Activated CD8-positive, alpha-beta memory T cell treated with anti-CD3 and anti-CD28 coated beads, Interleukin-2, amount 50 U/mL, for 1 hour (primary cell): ENCODE data around the gene COX19.
"Not testable (repeated sequence)": the region's sequence is repeated elsewhere in the genome, so short reads cannot be mapped to it uniquely, and the experiment has no call there.

ENCODE experiments used
- DNase-seq: peaks from one replicate; pipeline ENCODE4 v3.0.0-alpha.2; 2020; ENCODE audit errors: extremely low read depth

Gene COX19

DNA sequence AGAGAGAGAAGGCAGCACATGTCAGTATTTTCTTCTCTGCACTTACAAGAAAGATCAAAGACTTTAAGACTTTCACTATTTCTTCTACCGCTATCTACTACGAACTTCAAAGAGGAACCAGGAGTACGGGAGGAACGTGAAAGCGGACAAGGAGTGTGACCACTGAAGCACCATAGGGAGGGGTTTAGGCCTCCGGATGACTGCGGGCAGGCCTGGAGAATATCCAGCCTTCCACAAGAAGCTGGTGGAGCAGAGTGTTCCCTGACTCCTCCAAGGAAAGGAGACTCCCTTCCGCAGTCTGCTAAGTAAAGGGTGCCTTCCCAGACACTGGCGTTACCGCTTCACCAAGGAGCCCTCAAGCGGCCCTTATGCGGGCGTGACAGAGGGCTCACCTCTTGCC, 14.4 kb downstream of the COX19 start:
- DNase-seq = not testable (repeated sequence)

DNA sequence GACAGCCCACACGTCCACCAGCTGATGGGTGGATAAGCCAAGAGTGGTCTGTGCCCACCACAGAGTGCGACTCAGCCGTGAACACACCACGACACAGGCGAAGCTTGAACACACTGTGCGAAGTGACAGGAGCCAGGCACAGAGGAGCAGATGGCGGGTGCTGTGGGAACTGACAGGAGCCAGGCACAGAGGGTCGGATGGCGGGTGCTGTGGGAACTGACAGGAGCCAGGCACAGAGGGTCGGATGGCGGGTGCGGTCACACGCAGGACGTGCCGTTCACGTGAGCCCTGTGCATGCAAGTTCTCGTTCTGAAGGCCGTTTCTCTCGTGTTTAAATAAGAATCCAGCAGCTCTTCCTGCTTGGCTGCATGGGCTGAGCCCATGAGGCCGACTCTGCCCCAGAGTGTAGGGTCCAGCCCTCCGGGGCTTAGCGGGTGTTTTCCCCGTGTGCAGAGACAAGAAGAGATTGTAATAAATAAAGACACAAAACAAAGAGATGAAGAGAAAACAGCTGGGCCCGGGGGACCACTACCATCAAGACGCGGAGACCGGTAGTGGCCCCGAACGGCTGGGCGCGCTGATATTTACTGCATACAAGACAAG, 15.0 kb downstream of the COX19 start:
- no peak for DNase-seq

DNA sequence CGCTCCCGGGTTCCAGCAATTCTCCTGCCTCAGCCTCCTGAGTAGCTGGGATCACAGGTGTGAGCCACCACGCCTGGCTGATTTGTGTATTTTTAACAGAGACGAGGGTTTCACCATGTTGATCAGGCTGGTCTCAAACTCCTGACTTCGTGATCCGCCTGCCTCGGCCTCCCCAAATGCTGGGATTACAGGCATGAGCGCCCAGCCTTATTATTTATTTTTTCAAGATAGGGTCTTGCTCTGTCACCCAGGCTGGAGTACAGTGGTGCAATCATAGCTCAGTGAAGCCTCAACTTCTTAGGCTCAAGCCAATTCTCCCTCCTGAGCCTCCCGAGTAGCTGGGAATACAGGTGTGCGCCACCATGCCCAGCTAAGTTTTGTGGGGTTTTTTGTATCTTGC, 15.6 kb downstream of the COX19 start:
- not testable (repeated sequence) for DNase-seq

GRCh38 chr7:959271-959670, 16.1 kb downstream of the COX19 start:
- no peak for DNase-seq

GRCh38 chr7:958221-959200, 16.8 kb downstream of the COX19 start:
- DNase-seq = no peak

DNA sequence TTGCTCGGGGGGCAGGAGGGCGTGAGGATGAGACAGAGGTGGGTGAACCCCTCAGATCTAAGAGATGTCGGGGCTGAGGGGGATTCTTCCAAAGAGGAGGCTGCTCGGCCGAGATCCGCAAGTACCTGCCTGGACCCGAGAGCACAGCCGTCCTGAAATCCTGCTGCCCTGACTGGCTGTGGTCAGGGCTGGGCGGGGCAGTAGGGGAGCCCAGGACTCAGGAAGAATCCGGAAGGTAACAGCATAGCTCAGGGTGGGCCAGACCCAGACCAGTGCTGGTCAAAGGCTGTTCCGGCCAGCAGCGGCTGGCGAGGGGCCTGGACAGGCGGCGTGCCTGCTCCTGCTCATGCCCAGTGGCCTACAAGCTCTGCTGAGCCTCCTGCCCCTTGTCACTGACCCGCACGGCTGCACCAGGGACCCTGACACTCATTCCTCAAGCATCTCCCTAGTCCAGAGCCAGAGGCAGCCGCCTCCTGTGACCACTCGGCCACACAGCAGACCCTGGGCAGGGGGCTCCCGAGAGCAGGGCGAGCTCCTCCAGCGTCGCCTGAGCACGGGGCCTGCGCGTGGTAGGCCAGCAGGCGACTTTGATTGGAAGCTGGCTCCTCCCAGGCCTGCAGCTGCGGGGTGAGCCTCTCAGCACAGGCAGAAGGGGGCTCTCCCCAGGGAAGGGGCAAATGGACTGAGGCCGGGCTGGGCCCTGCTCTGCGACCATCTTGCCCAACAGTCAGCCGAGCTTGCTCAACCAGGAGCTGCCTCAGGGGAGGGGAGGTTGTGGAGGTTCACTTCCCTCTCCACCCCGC, 17.7 kb downstream of the COX19 start:
- no peak for DNase-seq

GRCh38 chr7:956031-956430, 19.3 kb downstream of the COX19 start:
- DNase-seq = no peak

- peak; percentile 27 for DNase-seq
Measured at GRCh38 chr7:954330-955238, 20.8 kb downstream of the COX19 start, which contains the start of gene ADAP1. TSS of gene ADAP1 (minus strand) at chr7:954680. CDS start at chr7:954477, 203 bp downstream.

DNA sequence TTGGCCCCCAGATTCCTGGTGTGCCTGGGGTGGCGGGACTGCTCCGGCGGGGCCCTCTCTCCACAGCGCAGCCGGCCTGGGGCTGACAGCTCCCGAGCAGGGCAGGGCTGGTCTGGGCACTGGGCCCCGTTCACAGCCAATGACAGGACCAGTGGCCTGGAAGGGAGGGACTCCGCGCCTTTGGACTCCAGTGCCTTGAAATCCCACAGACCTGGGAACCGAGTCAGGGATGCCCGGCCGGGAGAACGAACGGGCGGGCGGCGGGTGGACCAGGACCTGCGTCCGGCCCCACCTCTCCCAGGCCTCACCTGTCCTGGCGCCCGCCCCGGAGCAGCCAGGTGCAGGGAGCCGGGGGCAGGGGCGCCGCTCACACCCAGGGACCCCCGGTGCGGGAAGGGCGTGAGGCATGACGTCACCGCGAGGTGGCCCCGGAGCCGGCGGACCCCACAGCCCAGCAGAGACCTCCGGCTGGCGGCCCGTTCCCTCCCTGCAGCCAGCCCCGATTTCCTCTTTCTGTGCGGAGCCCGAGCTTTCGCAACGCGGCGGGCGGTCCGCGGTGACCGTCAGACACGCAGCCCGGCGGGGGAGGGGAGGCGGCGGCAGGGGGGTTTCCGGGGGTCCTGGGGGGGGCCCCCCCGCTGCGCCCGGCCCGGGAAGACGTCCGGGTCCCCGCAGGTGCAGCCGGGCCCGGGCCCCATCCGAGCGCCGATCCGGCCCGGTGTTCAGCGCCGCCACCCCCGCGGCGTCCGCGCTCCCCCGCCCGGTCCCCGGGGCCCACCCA, 21.6 kb downstream of the COX19 start:
- no peak for DNase-seq

DNA sequence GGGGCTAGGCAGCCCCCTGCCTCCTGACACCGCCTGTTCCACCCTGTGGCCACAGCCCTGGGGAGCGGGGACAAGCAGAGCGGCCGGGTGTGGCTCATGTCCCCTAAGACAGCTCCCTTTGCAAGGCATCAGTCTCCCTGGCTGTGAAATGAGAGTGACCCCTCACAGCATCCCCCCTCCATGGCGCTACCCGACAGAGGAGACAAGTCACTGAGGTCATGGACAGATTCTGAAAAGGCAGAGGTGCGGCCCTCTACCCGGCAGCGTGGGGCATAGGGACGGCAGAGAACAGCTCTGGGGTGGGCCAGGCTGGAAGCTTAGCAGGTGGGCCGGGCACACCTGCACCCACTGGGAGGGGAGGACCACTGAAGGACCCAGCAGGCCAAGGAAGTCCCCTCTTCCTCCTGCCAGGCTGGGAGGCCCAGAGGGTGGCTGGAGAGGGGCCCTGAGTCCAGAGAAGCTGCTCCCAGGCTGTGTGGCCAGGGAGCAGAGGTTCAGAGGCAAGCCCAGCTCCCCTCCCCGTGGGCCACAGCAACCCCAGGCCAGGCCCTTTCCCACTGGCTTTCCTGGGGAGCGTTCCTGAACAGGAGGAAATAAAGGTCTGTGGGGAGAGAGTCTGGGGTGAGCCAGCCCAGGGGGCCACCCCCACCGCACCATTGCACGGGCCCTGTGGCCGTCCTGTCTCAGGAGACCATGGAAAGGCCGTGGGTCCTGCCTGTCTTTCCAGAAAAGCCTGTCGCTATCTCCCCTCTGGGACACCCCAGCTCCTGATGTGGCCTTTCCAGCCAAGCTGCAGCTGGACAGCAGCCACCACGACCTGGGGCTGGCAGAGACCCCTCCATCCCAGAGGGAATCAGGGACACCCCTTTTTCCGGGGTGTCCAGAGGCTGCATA, 22.6 kb downstream of the COX19 start:
- DNase-seq = no peak

DNA sequence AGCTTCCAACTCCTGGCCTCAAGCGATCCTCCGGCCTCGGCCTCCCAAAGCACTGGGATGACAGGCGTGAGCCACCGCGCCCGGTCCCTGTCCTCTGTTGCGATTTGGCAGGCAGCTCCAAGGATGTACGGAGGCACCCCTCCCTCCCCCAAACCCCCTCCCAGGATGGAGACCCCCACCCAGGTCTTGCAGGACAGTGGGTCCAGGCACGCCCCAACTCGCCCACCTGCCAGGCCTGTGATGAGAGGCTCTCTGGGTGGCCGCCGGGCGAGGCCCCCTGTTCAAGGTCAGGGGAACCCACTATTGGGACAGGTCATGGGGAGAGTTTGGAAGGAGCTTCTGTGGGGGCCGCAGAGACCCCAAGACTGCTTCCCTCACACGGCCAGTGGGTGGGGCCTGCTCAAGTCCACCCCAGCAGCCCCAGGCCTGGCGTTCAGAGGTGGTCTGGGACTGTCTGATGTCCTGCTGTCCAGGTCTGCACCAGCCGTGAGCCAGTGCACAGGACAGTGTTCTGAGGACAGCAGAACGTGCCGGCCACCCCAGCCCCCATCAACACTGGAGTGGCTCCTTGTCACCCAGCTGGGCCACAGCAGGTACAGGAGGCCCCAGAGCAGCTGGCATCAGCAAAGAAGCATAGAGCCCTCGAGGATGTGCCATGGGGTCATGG, 23.3 kb downstream of the COX19 start:
- no peak for DNase-seq

- no peak for DNase-seq
Measured at GRCh38 chr7:949021-949934, 26.1 kb downstream of the COX19 start.

DNA sequence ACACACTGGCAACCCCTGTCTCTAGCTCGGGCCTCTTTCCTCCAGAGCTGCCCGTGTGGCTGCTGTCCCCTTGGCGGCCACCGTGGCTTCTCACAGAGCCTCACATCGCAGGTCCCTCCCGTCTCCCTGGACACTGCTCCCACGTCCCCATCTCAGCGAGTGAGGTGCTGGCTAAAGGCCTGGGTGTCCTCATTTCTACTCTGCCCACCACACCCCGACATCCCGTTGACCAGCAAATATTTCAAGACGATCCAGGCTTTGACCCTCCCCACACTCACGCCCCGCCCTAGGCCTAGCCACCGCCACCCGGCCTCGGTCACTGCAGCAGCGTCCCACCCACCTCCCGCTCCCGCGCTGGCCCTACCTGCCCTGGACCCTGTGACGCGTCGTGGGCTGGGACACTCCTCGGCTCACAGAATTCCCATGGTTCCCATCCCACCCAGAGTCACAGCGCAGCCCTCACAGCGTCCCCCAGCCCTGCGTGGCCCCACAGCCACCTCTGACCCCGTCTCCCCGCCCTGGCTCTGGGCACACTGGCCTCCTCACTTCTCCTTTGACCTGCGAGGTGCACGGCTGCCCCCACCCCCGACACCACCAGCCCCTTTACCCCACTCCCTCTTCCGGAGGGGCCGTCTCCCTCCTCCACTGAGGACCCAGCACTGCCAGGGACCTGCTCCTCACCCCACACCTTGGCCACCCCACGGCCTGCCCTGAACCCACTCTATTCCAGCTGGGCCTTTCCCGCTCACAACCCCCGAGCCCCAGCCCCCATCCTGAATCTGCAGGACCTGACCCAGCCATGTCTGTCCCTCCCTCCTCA, 27.7 kb downstream of the COX19 start:
- no peak for DNase-seq

DNA sequence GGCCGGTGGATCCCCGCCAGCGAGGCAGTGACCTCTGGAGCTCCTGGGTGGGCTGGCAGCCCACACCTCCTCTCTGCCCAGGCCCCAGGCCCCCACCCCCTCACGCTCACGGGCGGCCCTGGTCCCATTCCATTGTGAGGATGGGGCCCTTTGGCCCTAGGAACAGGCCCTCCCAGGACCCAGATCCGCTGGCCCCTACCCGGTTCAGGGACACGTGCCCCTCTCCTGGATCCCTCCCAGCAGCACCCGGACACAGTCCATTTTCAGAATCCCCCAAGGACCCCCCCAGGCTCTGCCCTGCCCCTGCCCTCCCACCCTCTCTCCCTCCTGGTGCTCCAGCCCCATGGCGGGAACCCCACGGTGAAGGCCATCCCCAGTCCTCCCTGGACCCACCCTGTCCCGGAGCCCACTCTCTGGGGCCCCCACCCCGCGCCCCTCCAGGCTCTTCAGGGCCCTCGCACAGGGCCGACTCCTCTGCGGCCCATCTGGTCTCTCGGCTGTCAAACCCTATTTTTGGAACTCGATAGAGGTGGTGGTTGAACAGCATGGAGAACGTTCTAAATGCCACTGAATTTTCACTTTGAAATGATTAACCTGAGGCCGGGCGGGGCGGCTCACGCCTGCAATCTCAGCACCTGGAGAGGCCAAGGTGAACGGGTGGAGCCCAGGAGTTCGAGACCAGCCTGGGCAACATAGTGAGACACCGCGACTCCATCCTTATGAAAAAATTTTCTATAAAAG, 28.9 kb downstream of the COX19 start:
- no peak for DNase-seq

DNA sequence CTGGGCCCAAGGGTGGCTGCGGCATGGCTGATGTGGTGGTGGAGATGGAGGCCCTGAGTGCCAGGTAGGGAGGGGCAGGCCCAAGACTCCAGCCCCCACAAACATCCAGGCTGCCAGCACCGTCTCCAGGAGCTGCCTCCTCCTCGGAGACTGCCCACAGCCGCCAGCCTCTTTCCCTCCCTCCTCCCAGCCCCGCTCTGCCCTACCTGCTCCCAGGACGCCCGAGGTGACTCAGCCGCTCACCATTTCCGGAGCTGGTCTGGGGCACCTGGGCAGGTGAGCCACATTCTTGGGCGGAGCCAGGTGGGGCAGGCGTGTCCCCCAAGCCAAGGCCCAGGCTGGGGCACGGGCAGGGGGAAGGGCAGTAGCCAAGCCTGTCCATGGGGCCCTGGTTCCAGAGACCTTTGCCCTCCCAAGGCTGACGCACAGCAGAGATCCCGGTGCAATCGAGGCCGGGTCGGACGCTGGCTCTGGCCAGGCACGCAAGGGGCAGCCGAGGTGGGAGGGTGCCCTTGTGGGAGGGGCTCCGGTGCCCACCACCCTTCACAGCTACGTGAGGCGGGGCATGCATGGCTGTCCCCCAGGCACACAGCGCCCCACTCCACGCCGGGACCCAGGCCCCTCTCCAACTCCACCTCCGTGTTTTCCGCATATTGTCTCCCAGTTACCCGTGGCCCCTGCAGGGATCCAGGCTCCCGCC, 29.6 kb downstream of the COX19 start:
- no peak for DNase-seq
